ENCODE results near the gene MAP4K5.
"Not testable (repeated sequence)": the region's sequence is repeated elsewhere in the genome, so short reads cannot be mapped to it uniquely, and the experiment has no call there.

GRCh38 chr14:50507078-50507477, 25.3 kb downstream of the MAP4K5 start:
- not testable (repeated sequence) for TF ChIP-seq CTCF, POLR2A, EP300 (IDR thresholded peaks at IDR 0.05)
